Ishikawa (cell line): ENCODE measurements around the gene STAG2.

Experiments
- CEBPB ChIP-seq: IDR thresholded peaks from 2 replicates; pipeline ENCODE4 v1.6.1; 2012
- CREB1 ChIP-seq: IDR thresholded peaks from 2 replicates; pipeline ENCODE4 v1.6.1; 2012; ENCODE audit warnings: low read depth
- EP300 ChIP-seq: IDR thresholded peaks from 2 replicates; pipeline ENCODE4 v1.6.1; 2012; ENCODE audit warnings: borderline replicate concordance
- FOXM1 ChIP-seq: IDR thresholded peaks from 2 replicates; pipeline ENCODE4 v1.6.1; 2012; ENCODE audit warnings: low read depth, borderline replicate concordance
- NFIC ChIP-seq: IDR thresholded peaks from 2 replicates; pipeline ENCODE4 v1.6.1; 2012
- RAD21 ChIP-seq: IDR thresholded peaks from 2 replicates; pipeline ENCODE4 v1.6.1; 2012; ENCODE audit warnings: low read depth
- TAF1 ChIP-seq: IDR thresholded peaks from 2 replicates; pipeline ENCODE4 v1.6.1; 2012; ENCODE audit warnings: low read depth, mild to moderate bottlenecking
- TCF12 ChIP-seq: IDR thresholded peaks from 2 replicates; pipeline ENCODE4 v1.6.1; 2012; ENCODE audit warnings: low read depth
- TEAD4 ChIP-seq: IDR thresholded peaks from 2 replicates; pipeline ENCODE4 v1.6.1; 2012
- YY1 ChIP-seq: IDR thresholded peaks from 2 replicates; pipeline ENCODE4 v1.6.1; 2012; ENCODE audit warnings: low read depth
- ZBTB7A ChIP-seq: IDR thresholded peaks from 2 replicates; pipeline ENCODE4 v1.6.1; 2012; ENCODE audit warnings: low read depth
- TF ChIP-seq, protein P1 (sequence below): IDR thresholded peaks from 2 replicates; pipeline ENCODE4 v1.6.1; 2012; ENCODE audit warnings: low read depth, mild to moderate bottlenecking
- TF ChIP-seq, protein P2 (sequence below): IDR thresholded peaks from 2 replicates; pipeline ENCODE4 v1.6.1; 2012
- TF ChIP-seq, protein P3 (sequence below): IDR thresholded peaks from 2 replicates; pipeline ENCODE4 v1.6.1; 2012

DNA sequence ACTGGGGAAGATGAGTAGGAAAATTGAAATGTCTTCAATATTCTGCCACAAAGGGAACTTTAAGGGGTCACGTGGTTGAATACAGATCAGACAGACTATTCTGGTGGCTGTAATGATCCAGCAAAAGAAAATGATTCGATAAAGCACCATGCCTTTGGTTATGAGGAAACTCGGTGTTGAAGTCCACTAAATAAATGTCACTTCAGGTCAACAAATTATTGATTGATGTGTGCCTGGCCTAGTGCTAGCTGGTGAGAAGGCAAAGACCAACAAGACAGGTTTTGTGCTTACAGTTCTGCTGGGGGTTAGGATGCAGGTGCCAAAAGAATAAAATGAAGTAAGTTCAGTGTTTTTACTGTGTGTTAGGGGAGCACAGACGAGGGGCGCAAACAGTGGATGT lies 142.5 kb downstream of the STAG2 start:
- TF ChIP-seq, protein P1, sequence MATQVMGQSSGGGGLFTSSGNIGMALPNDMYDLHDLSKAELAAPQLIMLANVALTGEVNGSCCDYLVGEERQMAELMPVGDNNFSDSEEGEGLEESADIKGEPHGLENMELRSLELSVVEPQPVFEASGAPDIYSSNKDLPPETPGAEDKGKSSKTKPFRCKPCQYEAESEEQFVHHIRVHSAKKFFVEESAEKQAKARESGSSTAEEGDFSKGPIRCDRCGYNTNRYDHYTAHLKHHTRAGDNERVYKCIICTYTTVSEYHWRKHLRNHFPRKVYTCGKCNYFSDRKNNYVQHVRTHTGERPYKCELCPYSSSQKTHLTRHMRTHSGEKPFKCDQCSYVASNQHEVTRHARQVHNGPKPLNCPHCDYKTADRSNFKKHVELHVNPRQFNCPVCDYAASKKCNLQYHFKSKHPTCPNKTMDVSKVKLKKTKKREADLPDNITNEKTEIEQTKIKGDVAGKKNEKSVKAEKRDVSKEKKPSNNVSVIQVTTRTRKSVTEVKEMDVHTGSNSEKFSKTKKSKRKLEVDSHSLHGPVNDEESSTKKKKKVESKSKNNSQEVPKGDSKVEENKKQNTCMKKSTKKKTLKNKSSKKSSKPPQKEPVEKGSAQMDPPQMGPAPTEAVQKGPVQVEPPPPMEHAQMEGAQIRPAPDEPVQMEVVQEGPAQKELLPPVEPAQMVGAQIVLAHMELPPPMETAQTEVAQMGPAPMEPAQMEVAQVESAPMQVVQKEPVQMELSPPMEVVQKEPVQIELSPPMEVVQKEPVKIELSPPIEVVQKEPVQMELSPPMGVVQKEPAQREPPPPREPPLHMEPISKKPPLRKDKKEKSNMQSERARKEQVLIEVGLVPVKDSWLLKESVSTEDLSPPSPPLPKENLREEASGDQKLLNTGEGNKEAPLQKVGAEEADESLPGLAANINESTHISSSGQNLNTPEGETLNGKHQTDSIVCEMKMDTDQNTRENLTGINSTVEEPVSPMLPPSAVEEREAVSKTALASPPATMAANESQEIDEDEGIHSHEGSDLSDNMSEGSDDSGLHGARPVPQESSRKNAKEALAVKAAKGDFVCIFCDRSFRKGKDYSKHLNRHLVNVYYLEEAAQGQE: no peak
- TF ChIP-seq EP300: no peak
- TF ChIP-seq, protein P2, sequence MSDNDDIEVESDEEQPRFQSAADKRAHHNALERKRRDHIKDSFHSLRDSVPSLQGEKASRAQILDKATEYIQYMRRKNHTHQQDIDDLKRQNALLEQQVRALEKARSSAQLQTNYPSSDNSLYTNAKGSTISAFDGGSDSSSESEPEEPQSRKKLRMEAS: no peak
- no peak for TF ChIP-seq YY1
- TF ChIP-seq CEBPB: no peak
- TF ChIP-seq CREB1: no peak
- TF ChIP-seq TEAD4: no peak
- TF ChIP-seq FOXM1: no peak
- TF ChIP-seq ZBTB7A: no peak
- TF ChIP-seq RAD21: no peak
- TF ChIP-seq TCF12: no peak
- TF ChIP-seq NFIC: no peak
- no peak for TF ChIP-seq TAF1
- TF ChIP-seq, protein P3, sequence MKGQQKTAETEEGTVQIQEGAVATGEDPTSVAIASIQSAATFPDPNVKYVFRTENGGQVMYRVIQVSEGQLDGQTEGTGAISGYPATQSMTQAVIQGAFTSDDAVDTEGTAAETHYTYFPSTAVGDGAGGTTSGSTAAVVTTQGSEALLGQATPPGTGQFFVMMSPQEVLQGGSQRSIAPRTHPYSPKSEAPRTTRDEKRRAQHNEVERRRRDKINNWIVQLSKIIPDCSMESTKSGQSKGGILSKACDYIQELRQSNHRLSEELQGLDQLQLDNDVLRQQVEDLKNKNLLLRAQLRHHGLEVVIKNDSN: no peak
